RWPE1 (cell line): ENCODE results near the gene ELOVL7.

Source experiments
- CTCF ChIA-PET: fragments of 350-600 bp; sonication (Branson Sonifier 250); formaldehyde crosslinking; extraction: SDS; loops from one replicate; lab custom pipeline; 2021; lab: Yijun Ruan, JAX
- POLR2A ChIA-PET: fragments of 400-600 bp; formaldehyde crosslinking; extraction: SDS; loops from one replicate; lab custom pipeline; 2020; ENCODE audit warnings: antibody characterized with exemption; ENCODE audit not compliant: low non-redundant PET; lab: Yijun Ruan, JAX
- DNase-seq: peaks from one replicate; pipeline ENCODE4 v3.0.0; 2012; ENCODE audit warnings: low spot score
- H3K27ac ChIP-seq: fragments of 450-650 bp; 2 replicates; pipeline ENCODE4 v1.5.1; 2017
- TF ChIP-seq, protein P1 (sequence below): fragments of 450-650 bp; conservative IDR thresholded peaks from 2 replicates; pipeline ENCODE4 v1.5.1; 2017; ENCODE audit warnings: low read depth, mild to moderate bottlenecking

Gene ELOVL7

GRCh38 chr5:60843936-60844905 is at the start of gene ELOVL7:
Gene ELOVL7, minus strand, starts transcription at chr5:60844269. Its CDS starts 56,872 bp downstream, at chr5:60787397.
- ChIA-PET POLR2A (interaction anchor here (0.7 to 1.0 kb wide), 2 partner anchors 14 to 30 kb away, joined by 3 read pairs; no protein-coding TSS in a partner anchor), CTCF (interaction anchor here (0.5 to 1.9 kb wide), 11 partner anchors 13 to 1451 kb away, joined by 3 to 7 read pairs (median 3); no protein-coding TSS in a partner anchor)
- TF ChIP-seq, protein P1, sequence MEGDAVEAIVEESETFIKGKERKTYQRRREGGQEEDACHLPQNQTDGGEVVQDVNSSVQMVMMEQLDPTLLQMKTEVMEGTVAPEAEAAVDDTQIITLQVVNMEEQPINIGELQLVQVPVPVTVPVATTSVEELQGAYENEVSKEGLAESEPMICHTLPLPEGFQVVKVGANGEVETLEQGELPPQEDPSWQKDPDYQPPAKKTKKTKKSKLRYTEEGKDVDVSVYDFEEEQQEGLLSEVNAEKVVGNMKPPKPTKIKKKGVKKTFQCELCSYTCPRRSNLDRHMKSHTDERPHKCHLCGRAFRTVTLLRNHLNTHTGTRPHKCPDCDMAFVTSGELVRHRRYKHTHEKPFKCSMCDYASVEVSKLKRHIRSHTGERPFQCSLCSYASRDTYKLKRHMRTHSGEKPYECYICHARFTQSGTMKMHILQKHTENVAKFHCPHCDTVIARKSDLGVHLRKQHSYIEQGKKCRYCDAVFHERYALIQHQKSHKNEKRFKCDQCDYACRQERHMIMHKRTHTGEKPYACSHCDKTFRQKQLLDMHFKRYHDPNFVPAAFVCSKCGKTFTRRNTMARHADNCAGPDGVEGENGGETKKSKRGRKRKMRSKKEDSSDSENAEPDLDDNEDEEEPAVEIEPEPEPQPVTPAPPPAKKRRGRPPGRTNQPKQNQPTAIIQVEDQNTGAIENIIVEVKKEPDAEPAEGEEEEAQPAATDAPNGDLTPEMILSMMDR, result peak; percentile 81
- no peak within 1 kb of the TSS for H3K27ac ChIP-seq
- peak; percentile 90 for DNase-seq

DNA sequence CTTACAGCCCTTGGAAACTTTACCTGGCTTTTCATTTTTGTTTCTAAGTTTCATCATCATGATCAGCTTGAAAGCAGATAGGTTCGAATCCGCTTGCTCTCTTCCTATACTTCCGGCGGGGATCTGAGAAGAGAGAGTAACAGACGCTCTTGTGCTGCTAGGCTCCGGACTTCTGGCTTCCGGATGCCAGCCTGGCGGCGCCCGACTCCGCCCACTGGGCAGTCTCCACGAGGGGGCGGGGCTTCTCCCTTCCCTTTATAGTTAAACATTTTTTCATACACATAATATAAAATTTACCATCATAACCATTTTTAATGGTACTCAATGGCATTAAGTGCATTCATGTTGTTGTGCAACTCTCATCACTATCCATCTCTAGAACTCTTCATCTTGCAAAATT is 49.5 kb upstream of the ELOVL7 start:
- TF ChIP-seq, protein P1, result no peak
- DNase-seq, result no peak
- ChIA-PET POLR2A (no interaction called here), CTCF (no interaction called here)
- H3K27ac ChIP-seq, result no peak overlapping the region

GRCh38 chr5:60891667-60892066 is 47.6 kb upstream of the ELOVL7 start:
- ChIA-PET CTCF (no interaction called here), POLR2A (no interaction called here)
- TF ChIP-seq, protein P1, result no peak
- no peak for DNase-seq
- no peak overlapping the region for H3K27ac ChIP-seq

DNA sequence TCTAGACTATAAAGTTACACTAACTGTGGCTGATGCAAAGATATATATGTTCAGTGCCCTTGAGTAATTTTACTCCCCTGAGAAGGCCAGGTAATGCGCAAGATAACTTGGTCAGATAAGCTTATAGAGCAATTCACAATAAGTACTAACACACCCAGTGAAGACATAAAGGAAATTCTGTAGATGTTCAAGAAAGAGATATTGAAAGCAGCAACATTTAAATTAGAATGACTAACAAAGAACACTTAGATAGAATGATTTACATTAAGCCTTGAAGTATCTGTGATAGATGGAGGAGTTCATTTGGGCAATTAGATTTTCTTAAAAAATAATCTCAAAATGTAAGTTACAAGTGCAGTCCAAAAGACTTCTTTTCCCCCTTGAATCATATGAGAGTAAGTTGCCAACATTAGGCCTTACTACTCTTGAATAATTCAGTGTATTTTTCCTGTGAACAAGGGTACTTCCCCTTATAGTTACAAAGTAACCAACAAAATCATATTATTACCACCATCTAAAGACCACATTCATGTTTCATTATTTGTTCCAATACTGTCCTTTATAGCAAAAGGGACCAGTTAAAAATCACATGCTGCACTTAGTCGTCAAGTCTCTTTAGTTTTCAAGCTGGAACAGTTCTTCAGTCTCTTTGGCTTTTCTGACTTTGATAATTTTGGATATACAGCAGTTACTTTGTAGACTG is 44.4 kb upstream of the ELOVL7 start:
- ChIA-PET CTCF (interaction anchor here (0.5 to 0.7 kb wide), 2 partner anchors 15 to 1289 kb away, joined by 3 read pairs; no protein-coding TSS in a partner anchor), POLR2A (no interaction called here)
- H3K27ac ChIP-seq, result no peak overlapping the region
- DNase-seq, result no peak
- TF ChIP-seq, protein P1, result no peak

DNA sequence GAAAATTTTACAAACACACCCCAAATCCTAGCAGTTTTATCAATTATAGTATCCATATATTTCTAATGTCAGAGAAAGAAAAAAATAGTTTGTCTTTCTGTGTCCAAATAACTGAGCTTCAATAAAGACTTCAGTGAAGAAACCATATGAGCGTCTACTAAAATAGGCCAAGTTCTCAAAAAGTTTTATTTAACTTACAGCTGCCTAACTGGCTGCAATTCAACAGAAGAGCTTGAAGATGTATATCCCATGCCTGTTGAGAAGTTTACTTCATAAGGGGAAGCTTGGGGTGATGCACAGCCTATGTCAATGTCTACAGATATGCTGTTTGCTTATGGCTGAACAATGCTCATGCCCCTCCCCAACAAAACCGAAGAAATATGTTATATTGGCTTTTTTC is 43.7 kb upstream of the ELOVL7 start:
- DNase-seq, result no peak
- no peak overlapping the region for H3K27ac ChIP-seq
- TF ChIP-seq, protein P1, result no peak
- ChIA-PET CTCF (interaction anchor here (0.5 to 0.7 kb wide), 2 partner anchors 16 to 1290 kb away, joined by 3 read pairs; no protein-coding TSS in a partner anchor), POLR2A (no interaction called here)

DNA sequence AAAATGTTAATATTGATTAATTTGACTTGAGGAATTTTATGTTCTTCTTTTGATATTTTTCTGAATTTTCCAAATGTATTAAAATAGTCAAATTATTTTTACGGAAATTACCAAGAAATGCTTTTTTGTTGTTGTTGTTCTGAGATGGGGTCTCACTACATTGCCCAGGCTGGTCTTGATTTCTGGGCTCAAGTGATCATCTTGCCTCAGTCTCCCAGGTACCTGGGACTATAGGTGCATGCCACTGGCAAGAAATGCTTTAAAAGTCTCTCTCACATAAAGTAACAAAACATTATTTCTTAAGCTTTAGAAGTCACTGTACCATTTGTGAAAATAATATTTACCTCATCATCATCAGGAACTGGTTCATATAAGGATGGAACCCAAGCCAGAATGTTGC is 43.0 kb upstream of the ELOVL7 start:
- DNase-seq, result no peak
- ChIA-PET CTCF (no interaction called here), POLR2A (no interaction called here)
- TF ChIP-seq, protein P1, result no peak
- no peak overlapping the region for H3K27ac ChIP-seq
